ENCODE measurements around the gene ATG13.

Gene ATG13

GRCh38 chr11:46682773-46683752, 65.7 kb downstream of the ATG13 start:
- peak in 1 of 2 donors; percentile 49 for DNase-seq (ENCODE audit: low read depth in 2 of 2)
- no peak overlapping the region for H3K4me3 ChIP-seq (replicated peaks in 1 of 2; ENCODE audit: low read depth in 2 of 2, low read length in 2 of 2)
- no peak for TF ChIP-seq CTCF (IDR thresholded peaks at IDR 0.05; ENCODE audit: low read depth, low read length)

GRCh38 chr11:46684367-46684766, 67.0 kb downstream of the ATG13 start:
- TF ChIP-seq CTCF (IDR thresholded peaks at IDR 0.05; ENCODE audit: low read depth, low read length): no peak
- no peak overlapping the region for H3K4me3 ChIP-seq (replicated peaks in 1 of 2; ENCODE audit: low read depth in 2 of 2, low read length in 2 of 2)
- DNase-seq (ENCODE audit: low read depth in 2 of 2): no peak

- TF ChIP-seq CTCF (IDR thresholded peaks at IDR 0.05; ENCODE audit: low read depth, low read length): no peak
- no peak overlapping the region for H3K4me3 ChIP-seq (replicated peaks in 1 of 2; ENCODE audit: low read depth in 2 of 2, low read length in 2 of 2)
- DNase-seq (ENCODE audit: low read depth in 2 of 2): peak; percentile 90 to 91
These were observed 69.8 kb downstream of the ATG13 start for GRCh38 chr11:46686886-46687795.

- no peak for TF ChIP-seq CTCF (IDR thresholded peaks at IDR 0.05; ENCODE audit: low read depth, low read length)
- no peak overlapping the region for H3K4me3 ChIP-seq (replicated peaks in 1 of 2; ENCODE audit: low read depth in 2 of 2, low read length in 2 of 2)
- DNase-seq (ENCODE audit: low read depth in 2 of 2): no peak
These were observed 73.3 kb downstream of the ATG13 start for GRCh38 chr11:46690702-46691101.

GRCh38 chr11:46692450-46692849, 75.1 kb downstream of the ATG13 start:
- no peak for DNase-seq (ENCODE audit: low read depth in 2 of 2)
- TF ChIP-seq CTCF (IDR thresholded peaks at IDR 0.05; ENCODE audit: low read depth, low read length): no peak

GRCh38 chr11:46693597-46694012, 76.3 kb downstream of the ATG13 start:
- no peak overlapping the region for H3K4me3 ChIP-seq (replicated peaks in 1 of 2; ENCODE audit: low read depth in 2 of 2, low read length in 2 of 2)
- peak; percentile 55 for DNase-seq (ENCODE audit: low read depth in 2 of 2)
- no peak for TF ChIP-seq CTCF (IDR thresholded peaks at IDR 0.05; ENCODE audit: low read depth, low read length)

More at GRCh38 chr11:46692450-46692849, 75.1 kb downstream of the ATG13 start:
- H3K4me3 ChIP-seq (replicated peaks in 1 of 2; ENCODE audit: low read depth in 2 of 2, low read length in 2 of 2): no peak overlapping the region

Measured in cardiac fibroblast (primary cell).